Measurements from ENCODE around the gene INO80B.

- TF ChIP-seq CTCF (conservative IDR thresholded peaks at IDR 0.05): no peak
- no peak for TF ChIP-seq EZH2 (IDR thresholded peaks at IDR 0.05; ENCODE audit: low read depth)
Measured at GRCh38 chr2:74457129-74457548, 2.3 kb downstream of the INO80B start.

Measured in PC-9 (cell line).